WERI-Rb-1 (cell line): ENCODE measurements around the gene TRPV4.

Experiments
- DNase-seq: peaks from one replicate; pipeline ENCODE4 v3.0.0-alpha.2; 2020
- H3K27ac ChIP-seq: fragments of 250-450 bp; sonication (Bioruptor Pico); 2 replicates; pipeline ENCODE4 v1.5.1; 2020; ENCODE audit warnings: mild to moderate bottlenecking, moderate library complexity
- H3K27me3 ChIP-seq: fragments of 250-450 bp; sonication (Bioruptor Pico); 2 replicates; pipeline ENCODE4 v1.5.1; 2021; ENCODE audit warnings: mild to moderate bottlenecking, low read depth, moderate library complexity; ENCODE audit not compliant: insufficient read depth, severe bottlenecking
- H3K36me3 ChIP-seq: fragments of 250-450 bp; sonication (Bioruptor Pico); 2 replicates; pipeline ENCODE4 v1.5.1; 2020; ENCODE audit warnings: mild to moderate bottlenecking, moderate library complexity
- H3K4me3 ChIP-seq: 2 replicates; pipeline ENCODE4 v1.5.1; 2011; ENCODE audit warnings: low read depth, mild to moderate bottlenecking, control low read depth, low read length
- H3K9me3 ChIP-seq: fragments of 250-450 bp; sonication (Bioruptor Pico); 2 replicates; pipeline ENCODE4 v1.5.1; 2021; ENCODE audit warnings: mild to moderate bottlenecking, moderate library complexity; ENCODE audit not compliant: severe bottlenecking
- TF ChIP-seq, protein P1 (sequence below): IDR thresholded peaks from 2 replicates; pipeline ENCODE4 v1.5.1; 2011; ENCODE audit warnings: low read depth, mild to moderate bottlenecking, control low read depth, inconsistent platforms, low read length

The TRPV4 gene

DNA sequence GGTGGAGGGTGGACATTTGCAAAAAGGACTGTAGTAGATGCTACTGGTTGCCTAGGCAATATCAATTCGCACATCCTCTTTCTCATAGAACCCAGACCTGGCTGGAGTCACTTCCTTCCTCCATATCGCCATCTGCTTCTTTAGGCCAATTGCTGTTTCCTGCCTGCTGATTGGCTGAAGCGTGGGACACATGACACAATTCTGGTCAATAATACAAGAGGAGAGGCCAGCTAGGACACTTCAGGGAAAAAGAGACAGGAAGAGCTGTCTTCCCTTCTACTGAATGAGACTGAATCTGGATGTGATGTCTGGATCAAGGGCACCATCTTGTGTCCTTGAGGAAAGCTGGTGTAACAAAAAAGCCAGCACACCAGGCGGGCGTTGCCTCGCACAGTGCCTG, 53.8 kb downstream of the TRPV4 start:
- DNase-seq = no peak
- Histone ChIP-seq H3K27ac (no peak overlapping the region), H3K27me3 (no peaks in the 10 kb centered on the region), H3K9me3 (peaks cover 3% of the 10 kb centered on the region), H3K36me3 (no peaks in the 10 kb centered on the region), H3K4me3 (no peak overlapping the region)
- TF ChIP-seq, protein P1, sequence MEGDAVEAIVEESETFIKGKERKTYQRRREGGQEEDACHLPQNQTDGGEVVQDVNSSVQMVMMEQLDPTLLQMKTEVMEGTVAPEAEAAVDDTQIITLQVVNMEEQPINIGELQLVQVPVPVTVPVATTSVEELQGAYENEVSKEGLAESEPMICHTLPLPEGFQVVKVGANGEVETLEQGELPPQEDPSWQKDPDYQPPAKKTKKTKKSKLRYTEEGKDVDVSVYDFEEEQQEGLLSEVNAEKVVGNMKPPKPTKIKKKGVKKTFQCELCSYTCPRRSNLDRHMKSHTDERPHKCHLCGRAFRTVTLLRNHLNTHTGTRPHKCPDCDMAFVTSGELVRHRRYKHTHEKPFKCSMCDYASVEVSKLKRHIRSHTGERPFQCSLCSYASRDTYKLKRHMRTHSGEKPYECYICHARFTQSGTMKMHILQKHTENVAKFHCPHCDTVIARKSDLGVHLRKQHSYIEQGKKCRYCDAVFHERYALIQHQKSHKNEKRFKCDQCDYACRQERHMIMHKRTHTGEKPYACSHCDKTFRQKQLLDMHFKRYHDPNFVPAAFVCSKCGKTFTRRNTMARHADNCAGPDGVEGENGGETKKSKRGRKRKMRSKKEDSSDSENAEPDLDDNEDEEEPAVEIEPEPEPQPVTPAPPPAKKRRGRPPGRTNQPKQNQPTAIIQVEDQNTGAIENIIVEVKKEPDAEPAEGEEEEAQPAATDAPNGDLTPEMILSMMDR = no peak

DNA sequence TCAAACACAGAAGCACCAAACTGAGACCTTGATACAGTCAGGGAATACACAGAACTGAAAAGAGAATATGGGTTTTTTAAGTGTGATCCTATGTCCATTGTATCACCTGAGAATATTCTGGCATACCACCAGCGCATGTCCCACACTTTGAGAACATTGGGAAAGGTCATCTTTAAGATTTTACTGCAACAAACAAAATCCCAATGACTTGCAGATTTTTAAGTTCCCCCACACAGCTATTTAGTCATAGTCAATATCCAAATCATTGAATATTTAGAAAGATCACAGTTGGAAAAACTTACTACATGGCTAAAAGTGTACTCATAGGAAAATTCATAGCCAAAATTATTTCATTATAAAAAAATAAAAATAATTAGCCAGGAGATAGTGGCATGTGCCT, 54.5 kb downstream of the TRPV4 start:
- Histone ChIP-seq H3K27ac (no peak overlapping the region), H3K27me3 (no peaks in the 10 kb centered on the region), H3K4me3 (no peak overlapping the region), H3K9me3 (peaks cover 3% of the 10 kb centered on the region), H3K36me3 (no peaks in the 10 kb centered on the region)
- TF ChIP-seq, protein P1 = no peak
- no peak for DNase-seq

DNA sequence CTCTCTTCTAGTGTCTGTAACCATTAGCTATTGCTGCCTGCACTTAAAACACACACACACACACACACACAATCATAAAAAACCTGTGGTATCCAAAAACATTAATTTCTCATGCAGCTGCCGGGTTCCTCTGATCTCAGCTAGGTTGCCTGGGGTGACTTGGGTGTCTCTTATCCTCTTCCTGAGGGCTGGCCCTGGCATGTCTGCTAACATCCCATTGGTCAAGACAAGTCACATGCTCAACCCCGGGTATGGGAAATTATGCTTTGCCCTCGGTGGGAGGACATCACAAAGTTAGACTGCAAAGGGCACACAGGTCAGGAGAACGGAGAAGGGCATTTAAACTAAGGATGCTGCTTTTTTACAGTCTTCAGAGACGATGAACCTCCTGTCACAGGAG, 55.7 kb downstream of the TRPV4 start:
- no peak overlapping the region for H3K4me3 ChIP-seq

DNA sequence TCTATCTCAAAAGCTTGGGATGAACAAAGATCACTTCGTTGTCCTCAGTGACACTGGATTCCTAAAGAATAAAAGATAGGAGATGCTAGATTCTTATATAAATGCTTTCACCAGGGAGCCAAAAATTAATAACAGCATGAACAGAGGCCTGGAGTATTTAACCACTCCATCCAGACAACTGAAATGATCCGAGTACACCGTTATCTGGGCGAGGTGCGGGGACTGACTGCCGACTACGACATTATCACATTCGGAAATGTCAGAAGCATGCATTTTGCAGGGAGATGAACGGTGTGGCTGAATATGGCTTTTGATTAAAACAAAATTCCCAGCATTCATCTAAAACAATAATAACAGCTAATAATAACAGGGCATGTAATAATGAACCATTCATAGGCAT, 56.6 kb downstream of the TRPV4 start:
- no peak overlapping the region for H3K4me3 ChIP-seq
- DNase-seq = no peak
- H3K9me3 ChIP-seq = peaks cover 3% of the 10 kb centered on the region
- no peaks in the 10 kb centered on the region for H3K27me3 ChIP-seq
- TF ChIP-seq, protein P1 = no peak
- H3K36me3 ChIP-seq = peaks cover 7% of the 10 kb centered on the region
- no peak overlapping the region for H3K27ac ChIP-seq

More for the DNA sequence above, 55.7 kb downstream of the TRPV4 start:
- TF ChIP-seq, protein P1 = no peak
- no peaks in the 10 kb centered on the region; the same call in 1 of the 2 replicates for H3K36me3 ChIP-seq
- peaks cover 3% of the 10 kb centered on the region for H3K9me3 ChIP-seq
- peak; percentile 73 for DNase-seq
- H3K27me3 ChIP-seq = no peaks in the 10 kb centered on the region
- no peak overlapping the region for H3K27ac ChIP-seq

DNA sequence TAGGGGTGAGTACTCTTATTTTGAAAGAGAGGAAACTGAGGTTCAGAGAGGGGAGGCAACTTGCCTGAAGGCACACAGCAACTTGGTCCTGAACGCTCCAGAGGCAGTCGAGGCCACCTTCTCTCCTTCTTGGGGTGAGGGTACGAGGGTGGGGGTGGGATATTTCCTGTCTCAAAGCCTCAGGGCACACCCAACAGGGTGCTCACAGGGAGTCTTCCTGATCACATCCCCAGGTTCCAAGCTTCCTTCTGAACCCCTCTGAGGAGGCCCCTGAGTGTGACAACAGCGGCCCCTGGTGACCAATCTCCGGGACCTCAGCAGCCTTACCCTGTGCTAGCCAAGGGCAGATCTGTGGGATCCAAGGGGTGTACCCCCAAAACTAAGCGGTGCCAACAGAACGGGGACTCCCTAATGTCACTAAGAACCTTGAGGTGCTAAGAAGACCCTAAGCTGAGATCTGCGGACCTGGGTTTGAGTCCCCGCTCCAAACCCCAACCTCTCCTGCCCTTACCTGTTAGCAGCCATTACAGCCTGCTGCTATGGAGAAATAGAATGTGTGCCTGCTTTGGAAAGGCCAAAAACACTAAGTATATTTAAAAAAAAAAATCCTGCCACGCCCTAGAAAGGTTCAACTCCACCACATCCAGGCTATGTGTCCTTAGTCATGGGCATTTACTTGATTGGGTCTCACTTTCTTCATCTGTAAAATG, 57.9 kb downstream of the TRPV4 start:
- Histone ChIP-seq H3K27me3 (no peaks in the 10 kb centered on the region), H3K9me3 (peaks cover 3% of the 10 kb centered on the region), H3K4me3 (no peak overlapping the region), H3K27ac (no peak overlapping the region), H3K36me3 (peaks cover 16% of the 10 kb centered on the region)
- peak; percentile 80 for DNase-seq
- TF ChIP-seq, protein P1 = peak; percentile 87

DNA sequence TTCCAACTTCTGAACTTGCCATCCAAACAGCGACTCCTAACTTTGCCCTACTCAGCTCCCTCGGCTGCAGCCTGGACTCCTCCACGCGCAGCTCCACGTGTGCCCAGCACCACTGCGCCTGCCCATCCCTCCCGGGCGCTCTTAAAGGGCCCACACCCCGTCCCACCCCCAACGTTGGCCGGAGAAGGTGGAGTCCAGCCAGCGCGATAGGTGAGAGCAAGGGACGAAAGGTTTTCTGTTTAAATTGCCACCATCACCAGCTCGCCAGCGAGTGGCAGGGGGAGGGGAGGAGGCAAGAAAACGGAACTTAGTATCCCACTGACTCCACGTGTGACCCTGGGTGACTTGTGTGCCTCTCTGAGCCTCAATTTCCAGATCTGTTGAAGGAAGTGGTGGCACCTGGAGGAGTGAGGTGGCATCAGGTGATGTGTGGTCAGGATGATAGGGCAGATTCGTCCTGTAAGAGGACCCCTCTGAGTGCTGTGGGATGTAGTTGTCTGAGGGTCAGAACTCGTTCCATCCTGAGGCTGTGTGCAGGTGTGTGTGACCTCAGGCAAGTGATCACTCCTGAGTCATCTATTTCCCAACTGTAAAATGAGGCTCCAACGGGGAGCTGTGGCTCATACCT, 59.7 kb downstream of the TRPV4 start:
- Histone ChIP-seq H3K4me3 (no peak overlapping the region), H3K36me3 (peaks cover 32% of the 10 kb centered on the region), H3K27ac (no peak overlapping the region), H3K27me3 (no peaks in the 10 kb centered on the region), H3K9me3 (no peaks in the 10 kb centered on the region)
- TF ChIP-seq, protein P1 = no peak
- no peak for DNase-seq
